Measurements from ENCODE around the gene C5orf47.

- TF ChIP-seq CTCF (optimal IDR thresholded peaks at IDR 0.05 in 1 of 3, IDR thresholded peaks at IDR 0.05 in 1 of 3, conservative IDR thresholded peaks at IDR 0.05 in 1 of 3; ENCODE audit: extremely low read depth in 1 of 3, insufficient read depth in 2 of 3, low read length in 3 of 3): no peak
- no peak for TF ChIP-seq EZH2 (IDR thresholded peaks at IDR 0.05; ENCODE audit: low read length)
Observed at GRCh38 chr5:173962436-173962972, 26.5 kb upstream of the C5orf47 start.

All from keratinocyte (primary cell).